ENCODE measurements around the gene OSBPL6. TPM values are rescaled to one million over a fixed set of nuclear protein-coding genes. Genes with fewer than 3 reads are reported as not detected.

Gene OSBPL6
- total and polyA plus RNA-seq, 2 of the 13 experiments (the other 11 are each of a cell fraction or from before 2014, with no cell fraction given) = 0.03 to 0.11 TPM

DNA sequence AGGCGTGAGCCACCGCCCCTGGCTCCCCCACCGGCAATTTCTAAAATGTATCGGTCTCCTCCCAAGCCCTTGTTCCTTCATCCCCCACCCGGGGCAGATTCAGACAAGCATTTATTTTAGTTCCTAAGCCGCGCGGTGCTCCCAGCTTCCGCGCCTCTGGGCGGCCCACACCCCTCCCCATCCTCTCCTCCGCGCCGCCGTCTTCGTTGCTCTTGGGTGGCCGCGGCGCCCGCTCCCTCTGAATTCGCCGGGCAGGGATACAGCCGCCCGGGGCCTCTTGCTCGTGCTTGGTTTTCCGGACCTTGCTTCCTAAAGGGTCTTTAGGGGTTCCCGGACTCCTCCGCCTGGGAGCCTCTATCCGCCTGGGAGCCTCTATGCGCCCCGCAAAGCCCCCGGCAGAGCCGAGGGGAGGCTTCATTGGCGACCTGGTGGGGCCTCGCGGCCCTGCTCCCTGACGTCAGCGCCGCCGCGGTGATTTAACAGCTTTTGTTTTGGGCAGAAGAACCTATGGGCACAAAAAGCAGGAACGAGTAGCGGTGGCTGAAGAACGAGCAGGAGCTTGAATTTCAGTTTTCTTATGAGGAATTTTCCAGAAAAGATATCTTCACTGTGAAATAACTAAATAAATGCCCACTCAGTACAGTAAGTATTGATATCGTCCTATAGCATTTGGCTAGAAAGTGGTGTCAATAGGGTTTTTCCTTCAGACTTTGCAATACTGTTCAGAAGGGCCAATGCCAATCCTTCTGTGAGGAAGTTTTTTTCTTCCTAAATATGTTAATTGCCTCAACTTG, 219.4 kb downstream of the OSBPL6 start (continued):
- TF ChIP-seq, protein P1, sequence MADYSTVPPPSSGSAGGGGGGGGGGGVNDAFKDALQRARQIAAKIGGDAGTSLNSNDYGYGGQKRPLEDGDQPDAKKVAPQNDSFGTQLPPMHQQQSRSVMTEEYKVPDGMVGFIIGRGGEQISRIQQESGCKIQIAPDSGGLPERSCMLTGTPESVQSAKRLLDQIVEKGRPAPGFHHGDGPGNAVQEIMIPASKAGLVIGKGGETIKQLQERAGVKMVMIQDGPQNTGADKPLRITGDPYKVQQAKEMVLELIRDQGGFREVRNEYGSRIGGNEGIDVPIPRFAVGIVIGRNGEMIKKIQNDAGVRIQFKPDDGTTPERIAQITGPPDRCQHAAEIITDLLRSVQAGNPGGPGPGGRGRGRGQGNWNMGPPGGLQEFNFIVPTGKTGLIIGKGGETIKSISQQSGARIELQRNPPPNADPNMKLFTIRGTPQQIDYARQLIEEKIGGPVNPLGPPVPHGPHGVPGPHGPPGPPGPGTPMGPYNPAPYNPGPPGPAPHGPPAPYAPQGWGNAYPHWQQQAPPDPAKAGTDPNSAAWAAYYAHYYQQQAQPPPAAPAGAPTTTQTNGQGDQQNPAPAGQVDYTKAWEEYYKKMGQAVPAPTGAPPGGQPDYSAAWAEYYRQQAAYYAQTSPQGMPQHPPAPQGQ (CRISPR knock-in tag; IDR thresholded peaks at IDR 0.05; ENCODE audit: borderline replicate concordance) = no peak
- peak; percentile 57; the same call in 1 of the 2 replicates for TF ChIP-seq KDM3A (CRISPR knock-in tag; IDR thresholded peaks at IDR 0.05; ENCODE audit: low read depth)
- 0 out of 2 replicates have a peak, but pooled peaks have one; percentile 53 for TF ChIP-seq NCOA1 (CRISPR knock-in tag; IDR thresholded peaks at IDR 0.05)
- TF ChIP-seq, protein P2, sequence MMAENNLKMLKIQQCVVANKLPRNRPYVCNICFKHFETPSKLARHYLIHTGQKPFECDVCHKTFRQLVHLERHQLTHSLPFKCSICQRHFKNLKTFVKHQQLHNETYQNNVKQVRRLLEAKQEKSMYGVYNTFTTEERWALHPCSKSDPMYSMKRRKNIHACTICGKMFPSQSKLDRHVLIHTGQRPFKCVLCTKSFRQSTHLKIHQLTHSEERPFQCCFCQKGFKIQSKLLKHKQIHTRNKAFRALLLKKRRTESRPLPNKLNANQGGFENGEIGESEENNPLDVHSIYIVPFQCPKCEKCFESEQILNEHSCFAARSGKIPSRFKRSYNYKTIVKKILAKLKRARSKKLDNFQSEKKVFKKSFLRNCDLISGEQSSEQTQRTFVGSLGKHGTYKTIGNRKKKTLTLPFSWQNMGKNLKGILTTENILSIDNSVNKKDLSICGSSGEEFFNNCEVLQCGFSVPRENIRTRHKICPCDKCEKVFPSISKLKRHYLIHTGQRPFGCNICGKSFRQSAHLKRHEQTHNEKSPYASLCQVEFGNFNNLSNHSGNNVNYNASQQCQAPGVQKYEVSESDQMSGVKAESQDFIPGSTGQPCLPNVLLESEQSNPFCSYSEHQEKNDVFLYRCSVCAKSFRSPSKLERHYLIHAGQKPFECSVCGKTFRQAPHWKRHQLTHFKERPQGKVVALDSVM (CRISPR knock-in tag; IDR thresholded peaks at IDR 0.05) = peak; percentile 68
- TF ChIP-seq ZMYM4 (CRISPR knock-in tag; IDR thresholded peaks at IDR 0.05) = 0 out of 2 replicates have a peak, but pooled peaks have one; percentile 13
- TF ChIP-seq ZMYM3 (CRISPR knock-in tag; IDR thresholded peaks at IDR 0.05) = peak; percentile 23; the same call in 1 of the 2 replicates
- TF ChIP-seq ZNF710 (CRISPR knock-in tag; IDR thresholded peaks at IDR 0.05; ENCODE audit: borderline replicate concordance) = 0 out of 2 replicates have a peak, but pooled peaks have one; percentile 26
- 0 out of 2 replicates have a peak, but pooled peaks have one; percentile 64 for TF ChIP-seq ZNF572 (CRISPR knock-in tag; IDR thresholded peaks at IDR 0.05)
